ENCODE data around the gene FERMT1. TPM values are rescaled to one million over a fixed set of nuclear protein-coding genes. Genes with fewer than 3 reads are reported as not detected.

Gene FERMT1
- total and polyA plus RNA-seq, 2 of the 4 experiments (the other 2 are of a cell fraction), result 1.8 to 2.3 TPM

GRCh38 chr20:6046432-6046831, 76.4 kb downstream of the FERMT1 start:
- no peak overlapping the region for H4K5ac ChIP-seq (ENCODE audit: low read depth, low read length)
- no peak overlapping the region for H2AFZ ChIP-seq (replicated peaks; ENCODE audit: low read length, poor library complexity)
- TF ChIP-seq MXI1 (IDR thresholded peaks at IDR 0.05; ENCODE audit: borderline replicate concordance, low read depth, low read length), result no peak
- TF ChIP-seq RFX5 (IDR thresholded peaks at IDR 0.05; ENCODE audit: low read depth, low read length), result no peak
- no peak for TF ChIP-seq USF2 (IDR thresholded peaks at IDR 0.05; ENCODE audit: low read depth, low read length)
- no peak for TF ChIP-seq FOS (IDR thresholded peaks at IDR 0.05; ENCODE audit: low read depth, low read length)
- no peak for TF ChIP-seq CEBPB (IDR thresholded peaks at IDR 0.05; ENCODE audit: low read depth, low read length)
- no peak for TF ChIP-seq BHLHE40 (IDR thresholded peaks at IDR 0.05; ENCODE audit: low read depth, low read length)
- no peak for TF ChIP-seq SMC3 (IDR thresholded peaks at IDR 0.05; ENCODE audit: low read depth, low read length)
- TF ChIP-seq RCOR1 (IDR thresholded peaks at IDR 0.05; ENCODE audit: insufficient replicate concordance, low read length), result no peak
- TF ChIP-seq NFE2L2 (IDR thresholded peaks at IDR 0.05; ENCODE audit: low read depth, low read length), result no peak
- TF ChIP-seq MAFK (IDR thresholded peaks at IDR 0.05; ENCODE audit: low read depth, low read length), result no peak
- TF ChIP-seq RAD21 (IDR thresholded peaks at IDR 0.05; ENCODE audit: low read length), result no peak
- no peak for TF ChIP-seq POLR2A (IDR thresholded peaks at IDR 0.05; ENCODE audit: low read depth, low read length)
- TF ChIP-seq CHD1 (IDR thresholded peaks at IDR 0.05; ENCODE audit: low read depth, low read length), result no peak
- no peak for TF ChIP-seq MAZ (IDR thresholded peaks at IDR 0.05; ENCODE audit: borderline replicate concordance, low read depth, low read length)
- no peak for TF ChIP-seq CTCF (conservative IDR thresholded peaks at IDR 0.05; ENCODE audit: low read depth, low read length)
- TF ChIP-seq, protein P1, sequence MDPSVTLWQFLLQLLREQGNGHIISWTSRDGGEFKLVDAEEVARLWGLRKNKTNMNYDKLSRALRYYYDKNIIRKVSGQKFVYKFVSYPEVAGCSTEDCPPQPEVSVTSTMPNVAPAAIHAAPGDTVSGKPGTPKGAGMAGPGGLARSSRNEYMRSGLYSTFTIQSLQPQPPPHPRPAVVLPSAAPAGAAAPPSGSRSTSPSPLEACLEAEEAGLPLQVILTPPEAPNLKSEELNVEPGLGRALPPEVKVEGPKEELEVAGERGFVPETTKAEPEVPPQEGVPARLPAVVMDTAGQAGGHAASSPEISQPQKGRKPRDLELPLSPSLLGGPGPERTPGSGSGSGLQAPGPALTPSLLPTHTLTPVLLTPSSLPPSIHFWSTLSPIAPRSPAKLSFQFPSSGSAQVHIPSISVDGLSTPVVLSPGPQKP (IDR thresholded peaks at IDR 0.05; ENCODE audit: borderline replicate concordance, low read depth, low read length), result no peak
- no CpG with 5 or more reads among the region's 1 CpG for whole genome bisulfite sequencing, 2 experiments (ENCODE audit: extremely low coverage in 2 of 2, insufficient read length in 1 of 2)
- CTCF ChIA-PET, result interaction anchor here (0.6 kb wide), 1 partner anchor 1089 kb away, joined by 3 read pairs; no protein-coding TSS in a partner anchor
- H3K4ac ChIP-seq (ENCODE audit: low read depth, low read length), result no peak overlapping the region
- in situ Hi-C loops (cut with MboI; ENCODE audit: low sequenced_read_pairs), result no loop called here
- H2BK20ac ChIP-seq (ENCODE audit: low read depth, low read length), result no peak overlapping the region
- no peak for ATAC-seq (ENCODE audit: low read depth)
- H3K18ac ChIP-seq (ENCODE audit: low read depth, low read length), result no peak overlapping the region
- no peak overlapping the region for H3K9ac ChIP-seq (ENCODE audit: low read depth, low read length)
- no peak overlapping the region for H2BK120ac ChIP-seq (ENCODE audit: low read depth, low read length)
- no peaks in the 10 kb centered on the region for H3K9me3 ChIP-seq (ENCODE audit: control insufficient read depth, insufficient read depth, low read length)
- no peaks in the 10 kb centered on the region for H3K27me3 ChIP-seq (ENCODE audit: control insufficient read depth, insufficient read depth, low read length)
- H2BK15ac ChIP-seq (ENCODE audit: low read depth, low read length), result no peak overlapping the region
- H3K4me3 ChIP-seq (ENCODE audit: insufficient read depth, low read depth, low read length), result no peak overlapping the region
- dilution Hi-C loops (cut with HindIII; ENCODE audit: low sequenced_read_pairs, unreplicated experiment), result no loop called here
- H2AK9ac ChIP-seq (replicated peaks; ENCODE audit: low read depth, low read length, poor library complexity), result no peak overlapping the region
- no peak overlapping the region for H4K91ac ChIP-seq (ENCODE audit: insufficient read depth, low read depth, low read length)
- no peak overlapping the region for H3K27ac ChIP-seq (ENCODE audit: insufficient read depth, low read length)
- no peak overlapping the region for H3K4me2 ChIP-seq (ENCODE audit: low read depth, low read length)
- H3K23ac ChIP-seq (ENCODE audit: low read depth, low read length), result no peak overlapping the region
- no peak for DNase-seq
- peaks cover 3% of the 10 kb centered on the region; the same call in 1 of the 2 replicates for H3K9me1 ChIP-seq (ENCODE audit: insufficient read depth, low read length)
- POLR2A ChIA-PET (ENCODE audit: unreplicated experiment), result no interaction called here
- intact Hi-C loops (cut with micrococcal nuclease), result no loop called here
- H3K14ac ChIP-seq (replicated peaks; ENCODE audit: low read depth, low read length), result no peak overlapping the region
- no peak overlapping the region for H2AK5ac ChIP-seq (ENCODE audit: low read depth, low read length)
- no peak overlapping the region for H3K56ac ChIP-seq (ENCODE audit: extremely low read depth, insufficient read depth, low read length)
- no peaks in the 10 kb centered on the region for H4K20me1 ChIP-seq (ENCODE audit: insufficient read depth, low read length)
- H4K8ac ChIP-seq (ENCODE audit: low read depth in 2 of 2, low read length in 2 of 2), result no peak overlapping the region
- no peaks in the 10 kb centered on the region; the same call in 1 of the 2 replicates for H3K4me1 ChIP-seq (ENCODE audit: control insufficient read depth, insufficient read depth, low read length)
- BruUV-seq (replicated peaks), result no TSS peak
- peaks cover 9% of the 10 kb centered on the region; the same call in 1 of the 2 replicates for H3K36me3 ChIP-seq (ENCODE audit: control insufficient read depth, insufficient read depth, low read length)
- no peaks in the 10 kb centered on the region for H3K79me1 ChIP-seq (ENCODE audit: low read depth in 1 of 2, low read length in 2 of 2)
- H2BK5ac ChIP-seq (ENCODE audit: low read depth, low read length, poor library complexity, severe bottlenecking), result no peak overlapping the region
